Neuronal stem cell (in vitro differentiated cells): ENCODE results near the gene SCYL3.
A peak's percentile ranks its signal among the peaks of the same experiment; 100 is the strongest.

Source experiments
- DNase-seq: peaks from one replicate; pipeline ENCODE4 v3.0.0-alpha.2; 2013; ENCODE audit warnings: low spot score
- H2AFZ ChIP-seq: one replicate; pipeline ENCODE4 v1.6.1; 2013; ENCODE audit warnings: mild to moderate bottlenecking, low read length, inconsistent platforms
- H2AK5ac ChIP-seq: 2 replicates; pipeline ENCODE4 v1.6.1; 2013; ENCODE audit warnings: low read depth, mild to moderate bottlenecking, inconsistent platforms, low read length, moderate library complexity, mixed read lengths
- H2BK120ac ChIP-seq: 2 replicates; pipeline ENCODE4 v1.6.1; 2013; ENCODE audit warnings: low read depth, mild to moderate bottlenecking, inconsistent platforms, low read length, moderate library complexity, mixed read lengths
- H2BK12ac ChIP-seq: one replicate; pipeline ENCODE4 v1.6.1; 2013; ENCODE audit warnings: low read length, inconsistent platforms
- H2BK15ac ChIP-seq: 2 replicates; pipeline ENCODE4 v1.6.1; 2013; ENCODE audit warnings: mild to moderate bottlenecking, low read length, inconsistent platforms, mixed read lengths
- H2BK5ac ChIP-seq: one replicate; pipeline ENCODE4 v1.6.1; 2013; ENCODE audit warnings: inconsistent platforms, mild to moderate bottlenecking, low read length, moderate library complexity
- H3K14ac ChIP-seq: one replicate; pipeline ENCODE4 v1.6.1; 2013; ENCODE audit warnings: low read length, inconsistent platforms
- H3K18ac ChIP-seq: 2 replicates; pipeline ENCODE4 v1.6.1; 2013; ENCODE audit warnings: low read length, inconsistent platforms
- H3K23ac ChIP-seq: 2 replicates; pipeline ENCODE4 v1.6.1; 2013; ENCODE audit warnings: low read depth, mild to moderate bottlenecking, mixed read lengths, low read length, inconsistent platforms; ENCODE audit not compliant: poor library complexity
- H3K27ac ChIP-seq: replicated peaks from 3 replicates; pipeline ENCODE4 v1.5.1; 2013; ENCODE audit warnings: low read length, inconsistent platforms
- H3K27me3 ChIP-seq, 3 experiments: 2 replicates each; pipeline ENCODE4 v1.6.1; 2013; ENCODE audit warnings: low read length in 3 of 3, mild to moderate bottlenecking in 2 of 3, inconsistent platforms in 1 of 3, low read depth in 1 of 3, mixed read lengths in 1 of 3, moderate library complexity in 1 of 3; ENCODE audit not compliant: control insufficient read depth in 3 of 3, insufficient read depth in 3 of 3
- H3K36me3 ChIP-seq, 2 donors: replicated peaks in 1 of 2; 2 replicates each; pipeline ENCODE4 v1.6.1; 2013; ENCODE audit warnings: low read length in 2 of 2; ENCODE audit not compliant: control insufficient read depth in 2 of 2, insufficient read depth in 2 of 2
- H3K4ac ChIP-seq: 2 replicates; pipeline ENCODE4 v1.6.1; 2013; ENCODE audit warnings: inconsistent platforms, mild to moderate bottlenecking, low read length, moderate library complexity
- H3K4me1 ChIP-seq, 2 donors: 1 replicate in 1 of 2; 2 replicates in 1 of 2; pipeline ENCODE4 v1.6.1; 2013; ENCODE audit warnings: low read length in 2 of 2, low read depth in 1 of 2; ENCODE audit not compliant: control insufficient read depth in 2 of 2, insufficient read depth in 1 of 2
- H3K4me2 ChIP-seq: one replicate; pipeline ENCODE4 v1.6.1; 2013; ENCODE audit warnings: mild to moderate bottlenecking, low read length, inconsistent platforms; ENCODE audit not compliant: insufficient read depth, poor library complexity, severe bottlenecking
- H3K4me3 ChIP-seq, 2 donors: 2 replicates each; pipeline ENCODE4 v1.5.1; 2013; ENCODE audit warnings: low read length in 2 of 2, mild to moderate bottlenecking in 2 of 2, inconsistent platforms in 1 of 2, moderate library complexity in 1 of 2
- H3K79me1 ChIP-seq: one replicate; pipeline ENCODE4 v1.6.1; 2013; ENCODE audit warnings: low read depth, mild to moderate bottlenecking, inconsistent platforms, low read length, moderate library complexity
- H3K9ac ChIP-seq: one replicate; pipeline ENCODE4 v1.6.1; 2013; ENCODE audit warnings: mild to moderate bottlenecking, low read depth, low read length, inconsistent platforms; ENCODE audit not compliant: poor library complexity
- H3K9me3 ChIP-seq, 2 donors: replicated peaks in 1 of 2; 2 replicates each; pipeline versions ENCODE3 to v1.6.1; 2013; ENCODE audit warnings: low read length in 2 of 2, mild to moderate bottlenecking in 2 of 2, inconsistent platforms in 1 of 2, low read depth in 1 of 2, mixed read lengths in 1 of 2, moderate library complexity in 1 of 2; ENCODE audit not compliant: control insufficient read depth in 2 of 2, insufficient read depth in 1 of 2
- H4K8ac ChIP-seq: one replicate; pipeline ENCODE4 v1.6.1; 2013; ENCODE audit warnings: low read depth, mild to moderate bottlenecking, inconsistent platforms, low read length, moderate library complexity
- H4K91ac ChIP-seq: one replicate; pipeline ENCODE4 v1.6.1; 2013; ENCODE audit warnings: low read length, low read depth, mild to moderate bottlenecking, inconsistent platforms; ENCODE audit not compliant: poor library complexity
- WGBS, 2 donors: extraction: QIAGEN DNeasy Blood & Tissue Kit; methylation state at CpG; one replicate each; pipeline ENCODE4 v1.1.7; 2013; ENCODE audit warnings: missing lambda C conversion rate in 2 of 2, mixed read lengths in 1 of 2; ENCODE audit not compliant: insufficient read length in 2 of 2, insufficient replicate concordance in 1 of 2; ENCODE audit errors: extremely low coverage in 2 of 2; 5-methylcytosine and 5-hydroxymethylcytosine counted together

Gene SCYL3

GRCh38 chr1:169892927-169893644 lies 610 bp downstream of the SCYL3 start:
- no peak for DNase-seq
- WGBS, 2 donors: no CpG with 5 or more reads among the region's 51 CpGs
- H3K9ac ChIP-seq: peak overlapping the region; percentile 81
- H2AFZ ChIP-seq: peak overlapping the region; percentile 92
- H4K91ac ChIP-seq: no peak overlapping the region
- H3K27me3 ChIP-seq: peaks cover 0 to 24% (median 0%) of the 10 kb centered on the region in 3 experiments
- peaks cover 0 to 1% of the 10 kb centered on the region in 2 donors for H3K4me1 ChIP-seq
- no peaks in the 10 kb centered on the region for H3K9me3 ChIP-seq
- no peak overlapping the region for H4K8ac ChIP-seq
- H2BK12ac ChIP-seq: no peak overlapping the region
- no peaks in the 10 kb centered on the region for H3K79me1 ChIP-seq
- no peak overlapping the region for H2AK5ac ChIP-seq
- no peak overlapping the region for H3K4ac ChIP-seq
- peak overlapping the region; percentile 67 to 94 for H3K4me3 ChIP-seq
- peak overlapping the region; percentile 79 for H3K18ac ChIP-seq
- H2BK120ac ChIP-seq: no peak overlapping the region
- H3K4me2 ChIP-seq: peak overlapping the region; percentile 55
- H3K14ac ChIP-seq: no peak overlapping the region
- H2BK5ac ChIP-seq: peak overlapping the region; percentile 79
- peak overlapping the region; percentile 52 for H3K23ac ChIP-seq
- H2BK15ac ChIP-seq: no peak overlapping the region
- H3K27ac ChIP-seq: peak overlapping the region; percentile 33
- peaks cover 1 to 7% of the 10 kb centered on the region in 2 donors for H3K36me3 ChIP-seq

GRCh38 chr1:169892176-169892926 lies 1.3 kb downstream of the SCYL3 start:
- Histone ChIP-seq H3K79me1 (no peaks in the 10 kb centered on the region), H3K9ac (no peak overlapping the region), H3K4ac (no peak overlapping the region), H2BK12ac (no peak overlapping the region), H2AFZ (peak overlapping the region; percentile 92), H3K18ac (no peak overlapping the region), H3K27ac (no peak overlapping the region), H2BK5ac (no peak overlapping the region), H2AK5ac (no peak overlapping the region), H3K36me3 (peaks cover 1 to 15% of the 10 kb centered on the region in 2 donors), H3K14ac (no peak overlapping the region), H3K4me1 (peaks cover 0 to 1% of the 10 kb centered on the region in 2 donors), H3K27me3 (peaks cover 0 to 18% (median 0%) of the 10 kb centered on the region in 3 experiments), H2BK120ac (no peak overlapping the region), H3K4me3 (peak overlapping the region; percentile 67 to 94), H4K91ac (no peak overlapping the region), H3K4me2 (peak overlapping the region; percentile 55), H3K9me3 (no peaks in the 10 kb centered on the region), H4K8ac (no peak overlapping the region), H3K23ac (no peak overlapping the region), H2BK15ac (no peak overlapping the region)
- no peak for DNase-seq
- WGBS, 2 donors: no CpG with 5 or more reads among the region's 8 CpGs

GRCh38 chr1:169891539-169891885 lies 2.2 kb downstream of the SCYL3 start:
- DNase-seq: no peak
- Histone ChIP-seq H2BK120ac (no peak overlapping the region), H2BK15ac (no peak overlapping the region), H4K91ac (no peak overlapping the region), H3K9me3 (no peaks in the 10 kb centered on the region), H3K9ac (no peak overlapping the region), H3K4me1 (peaks cover 0 to 1% of the 10 kb centered on the region in 2 donors), H3K27ac (no peak overlapping the region), H3K36me3 (peaks cover 3 to 23% of the 10 kb centered on the region in 2 donors), H3K27me3 (peaks cover 0 to 9% (median 0%) of the 10 kb centered on the region in 3 experiments), H2BK12ac (no peak overlapping the region), H3K4me2 (no peak overlapping the region), H2AFZ (no peak overlapping the region), H2BK5ac (no peak overlapping the region), H3K14ac (no peak overlapping the region), H3K79me1 (no peaks in the 10 kb centered on the region), H3K18ac (no peak overlapping the region), H4K8ac (no peak overlapping the region), H2AK5ac (no peak overlapping the region), H3K23ac (no peak overlapping the region), H3K4ac (no peak overlapping the region), H3K4me3 (no peak overlapping the region)
- no CpG with 5 or more reads among the region's 2 CpGs for WGBS, 2 donors
